A549 (cell line): ENCODE results near the gene NTNG2.

Source experiments
- ESRRA ChIP-seq: fragments of 150-350 bp; IDR thresholded peaks from 2 replicates; pipeline ENCODE4 v1.6.1; 2014; ENCODE audit warnings: mild to moderate bottlenecking, low read length, borderline replicate concordance
- RAD21 ChIP-seq, 2 experiments: fragments of >200 bp in 1 of 2; sonication (Bioruptor Twin) in 1 of 2; formaldehyde crosslinking in 1 of 2; IDR thresholded peaks in 1 of 2; conservative IDR thresholded peaks in 1 of 2; 2 replicates in 1 of 2; 3 replicates in 1 of 2; pipeline ENCODE4 v1.6.1; 2012 to 2018; ENCODE audit warnings: inconsistent platforms in 1 of 2
- RCOR1 ChIP-seq: fragments of 150-350 bp; IDR thresholded peaks from 2 replicates; pipeline ENCODE4 v1.6.1; 2014; ENCODE audit warnings: antibody characterized with exemption, low read length, low read depth
- TF ChIP-seq, protein P1 (sequence below): fragments of 200-600 bp; sonication (generic); IDR thresholded peaks from 2 replicates; pipeline ENCODE4 v1.6.1; 2016; ENCODE audit warnings: antibody characterized with exemption, mild to moderate bottlenecking, moderate library complexity
- TF ChIP-seq, protein P2 (sequence below): fragments of >200 bp; sonication (Bioruptor Twin); formaldehyde crosslinking; IDR thresholded peaks from 3 replicates; pipeline ENCODE4 v1.5.1; 2016

DNA sequence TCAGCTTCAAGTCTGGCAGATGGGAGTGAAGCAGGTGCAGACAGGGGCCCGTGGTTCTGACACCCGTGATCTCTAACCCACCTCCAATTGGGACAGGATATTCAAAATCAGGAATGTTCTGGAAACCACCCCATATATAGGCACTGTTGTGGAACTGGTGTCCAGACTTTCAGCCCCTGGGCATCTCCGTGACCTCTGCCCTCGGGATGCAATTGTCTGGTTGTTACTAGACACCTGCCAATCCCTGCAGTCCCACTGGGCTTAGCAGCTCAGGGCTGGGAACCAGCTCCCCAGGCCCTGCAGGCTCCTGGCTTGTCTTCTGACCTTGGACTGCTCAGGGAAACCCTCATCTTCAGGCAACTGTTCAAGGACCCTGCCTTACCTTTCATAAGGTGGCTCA, 38.8 kb downstream of the NTNG2 start:
- TF ChIP-seq, protein P1, sequence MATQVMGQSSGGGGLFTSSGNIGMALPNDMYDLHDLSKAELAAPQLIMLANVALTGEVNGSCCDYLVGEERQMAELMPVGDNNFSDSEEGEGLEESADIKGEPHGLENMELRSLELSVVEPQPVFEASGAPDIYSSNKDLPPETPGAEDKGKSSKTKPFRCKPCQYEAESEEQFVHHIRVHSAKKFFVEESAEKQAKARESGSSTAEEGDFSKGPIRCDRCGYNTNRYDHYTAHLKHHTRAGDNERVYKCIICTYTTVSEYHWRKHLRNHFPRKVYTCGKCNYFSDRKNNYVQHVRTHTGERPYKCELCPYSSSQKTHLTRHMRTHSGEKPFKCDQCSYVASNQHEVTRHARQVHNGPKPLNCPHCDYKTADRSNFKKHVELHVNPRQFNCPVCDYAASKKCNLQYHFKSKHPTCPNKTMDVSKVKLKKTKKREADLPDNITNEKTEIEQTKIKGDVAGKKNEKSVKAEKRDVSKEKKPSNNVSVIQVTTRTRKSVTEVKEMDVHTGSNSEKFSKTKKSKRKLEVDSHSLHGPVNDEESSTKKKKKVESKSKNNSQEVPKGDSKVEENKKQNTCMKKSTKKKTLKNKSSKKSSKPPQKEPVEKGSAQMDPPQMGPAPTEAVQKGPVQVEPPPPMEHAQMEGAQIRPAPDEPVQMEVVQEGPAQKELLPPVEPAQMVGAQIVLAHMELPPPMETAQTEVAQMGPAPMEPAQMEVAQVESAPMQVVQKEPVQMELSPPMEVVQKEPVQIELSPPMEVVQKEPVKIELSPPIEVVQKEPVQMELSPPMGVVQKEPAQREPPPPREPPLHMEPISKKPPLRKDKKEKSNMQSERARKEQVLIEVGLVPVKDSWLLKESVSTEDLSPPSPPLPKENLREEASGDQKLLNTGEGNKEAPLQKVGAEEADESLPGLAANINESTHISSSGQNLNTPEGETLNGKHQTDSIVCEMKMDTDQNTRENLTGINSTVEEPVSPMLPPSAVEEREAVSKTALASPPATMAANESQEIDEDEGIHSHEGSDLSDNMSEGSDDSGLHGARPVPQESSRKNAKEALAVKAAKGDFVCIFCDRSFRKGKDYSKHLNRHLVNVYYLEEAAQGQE, result no peak
- TF ChIP-seq, protein P2, sequence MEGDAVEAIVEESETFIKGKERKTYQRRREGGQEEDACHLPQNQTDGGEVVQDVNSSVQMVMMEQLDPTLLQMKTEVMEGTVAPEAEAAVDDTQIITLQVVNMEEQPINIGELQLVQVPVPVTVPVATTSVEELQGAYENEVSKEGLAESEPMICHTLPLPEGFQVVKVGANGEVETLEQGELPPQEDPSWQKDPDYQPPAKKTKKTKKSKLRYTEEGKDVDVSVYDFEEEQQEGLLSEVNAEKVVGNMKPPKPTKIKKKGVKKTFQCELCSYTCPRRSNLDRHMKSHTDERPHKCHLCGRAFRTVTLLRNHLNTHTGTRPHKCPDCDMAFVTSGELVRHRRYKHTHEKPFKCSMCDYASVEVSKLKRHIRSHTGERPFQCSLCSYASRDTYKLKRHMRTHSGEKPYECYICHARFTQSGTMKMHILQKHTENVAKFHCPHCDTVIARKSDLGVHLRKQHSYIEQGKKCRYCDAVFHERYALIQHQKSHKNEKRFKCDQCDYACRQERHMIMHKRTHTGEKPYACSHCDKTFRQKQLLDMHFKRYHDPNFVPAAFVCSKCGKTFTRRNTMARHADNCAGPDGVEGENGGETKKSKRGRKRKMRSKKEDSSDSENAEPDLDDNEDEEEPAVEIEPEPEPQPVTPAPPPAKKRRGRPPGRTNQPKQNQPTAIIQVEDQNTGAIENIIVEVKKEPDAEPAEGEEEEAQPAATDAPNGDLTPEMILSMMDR, result no peak
- no peak for TF ChIP-seq ESRRA
- no peak for TF ChIP-seq RCOR1
- TF ChIP-seq RAD21 (conservative IDR thresholded peaks at IDR 0.05 in 1 of 2, IDR thresholded peaks at IDR 0.05 in 1 of 2), result no peak
